B cell (primary cell): ENCODE results near the gene VRK2. TPM values are rescaled to one million over a fixed set of nuclear protein-coding genes. Genes with fewer than 3 reads are reported as not detected.
A peak's percentile ranks its signal among the peaks of the same experiment; 100 is the strongest.

Experiments used
- ATAC-seq: fragments of 200-7000 bp; cut with Tn5 transposase; one replicate; pipeline ENCODE4 v1.10.0; 2021; ENCODE audit warnings: low read depth, mild to moderate bottlenecking, moderate number of reproducible peaks, moderate library complexity
- CTCF ChIA-PET: fragments of 350-600 bp; sonication (Branson Sonifier 250); formaldehyde crosslinking; loops from one replicate; lab custom pipeline; 2021; ENCODE audit warnings: antibody characterized with exemption, inconsistent platforms; lab: Charles Lee
- POLR2A ChIA-PET: fragments of 350-600 bp; sonication (Branson Sonifier 250); formaldehyde crosslinking; loops from one replicate; lab custom pipeline; 2021; ENCODE audit warnings: antibody characterized with exemption; lab: Charles Lee
- DNase-seq: peaks from one replicate; pipeline ENCODE4 v3.0.0; 2013
- H2AFZ ChIP-seq: 2 replicates; pipeline ENCODE4 v1.6.1; 2012; ENCODE audit warnings: mild to moderate bottlenecking, low read depth, low read length; ENCODE audit not compliant: insufficient read depth, poor library complexity, severe bottlenecking
- H3K27ac ChIP-seq, 2 donors: 1 replicate in 1 of 2; 2 replicates in 1 of 2; pipeline ENCODE4 v1.5.1; 2012 to 2013; ENCODE audit warnings: low read length in 2 of 2, mild to moderate bottlenecking in 2 of 2, moderate library complexity in 1 of 2
- H3K27me3 ChIP-seq, 4 experiments: fragments of 200-600 bp in 1 of 4; sonication (generic) in 1 of 4; replicated peaks in 1 of 4; 1 replicate in 2 of 4; 2 replicates in 2 of 4; pipeline versions ENCODE4 v1.6.1 to v1.7.0; 2013 to 2016; ENCODE audit warnings: low read length in 3 of 4, mild to moderate bottlenecking in 2 of 4, mixed read lengths in 1 of 4, moderate library complexity in 1 of 4; ENCODE audit not compliant: insufficient read depth in 4 of 4, control insufficient read depth in 3 of 4; ENCODE audit errors: control extremely low read depth in 1 of 4
- H3K36me3 ChIP-seq, 2 experiments: replicated peaks in 1 of 2; 1 replicate in 1 of 2; 2 replicates in 1 of 2; pipeline versions ENCODE4 v1.6.1 to v1.7.1; 2013; ENCODE audit warnings: low read length in 1 of 2; ENCODE audit not compliant: insufficient read depth in 2 of 2, control insufficient read depth in 1 of 2; ENCODE audit errors: control extremely low read depth in 1 of 2, extremely low read depth in 1 of 2
- H3K4me1 ChIP-seq, 2 donors: fragments of 200-600 bp in 1 of 2; sonication (generic) in 1 of 2; 1 replicate in 1 of 2; 2 replicates in 1 of 2; pipeline versions ENCODE4 v1.5.1 to v1.6.1; 2013 to 2017; ENCODE audit warnings: low read length in 2 of 2; ENCODE audit not compliant: control insufficient read depth in 2 of 2, insufficient read depth in 2 of 2
- H3K4me2 ChIP-seq: replicated peaks from 2 replicates; pipeline ENCODE3; 2012; ENCODE audit warnings: mild to moderate bottlenecking, low read depth, low read length; ENCODE audit not compliant: poor library complexity, severe bottlenecking
- H3K4me3 ChIP-seq, 5 experiments: fragments of 200-600 bp in 1 of 5; sonication (generic) in 1 of 5; 1 replicate in 3 of 5; 2 replicates in 2 of 5; pipeline versions ENCODE4 v1.5.1 to v1.7.0; 2011 to 2016; ENCODE audit warnings: low read length in 4 of 5, mild to moderate bottlenecking in 4 of 5, low read depth in 2 of 5, control low read depth in 1 of 5, moderate library complexity in 1 of 5; ENCODE audit not compliant: insufficient read depth in 1 of 5; ENCODE audit errors: control extremely low read depth in 1 of 5, extremely low read depth in 1 of 5
- H3K79me2 ChIP-seq: fragments of 200-600 bp; sonication (generic); one replicate; pipeline ENCODE4 v1.6.0; 2016; ENCODE audit warnings: low read length; ENCODE audit not compliant: control insufficient read depth, insufficient read depth
- H3K9ac ChIP-seq: fragments of 200-600 bp; sonication (generic); 2 replicates; pipeline ENCODE4 v1.6.1; 2017; ENCODE audit warnings: mild to moderate bottlenecking, low read length, moderate library complexity
- H3K9me3 ChIP-seq, 3 donors: one replicate each; pipeline versions ENCODE4 v1.6.1 to v1.7.1; 2013; ENCODE audit warnings: low read length in 2 of 3; ENCODE audit not compliant: control insufficient read depth in 2 of 3, insufficient read depth in 1 of 3; ENCODE audit errors: control extremely low read depth in 1 of 3
- H4K20me1 ChIP-seq: 2 replicates; pipeline ENCODE4 v1.6.0; 2012; ENCODE audit warnings: mild to moderate bottlenecking, low read length; ENCODE audit not compliant: insufficient read depth, control insufficient read depth, poor library complexity, severe bottlenecking
- H3K27ac Mint-ChIP-seq: one replicate; pipeline ENCODE4 v1.8.0; 2021; ENCODE audit warnings: mixed read lengths
- H3K27me3 Mint-ChIP-seq: one replicate; pipeline ENCODE4 v1.8.0; 2021; ENCODE audit warnings: mixed read lengths
- H3K4me1 Mint-ChIP-seq: one replicate; pipeline ENCODE4 v1.8.0; 2021; ENCODE audit warnings: mixed read lengths
- H3K4me3 Mint-ChIP-seq: one replicate; pipeline ENCODE4 v1.8.0; 2021; ENCODE audit warnings: mixed read lengths
- H3K9me3 Mint-ChIP-seq: one replicate; pipeline ENCODE4 v1.8.0; 2022; ENCODE audit warnings: mixed read lengths; ENCODE audit not compliant: insufficient read depth
- CTCF ChIP-seq: fragments of 200-600 bp; IDR thresholded peaks from one replicate; pipeline ENCODE4 v1.8.0; 2022; ENCODE audit warnings: antibody characterized with exemption, mild to moderate bottlenecking
- EZH2 ChIP-seq: IDR thresholded peaks from 2 replicates; pipeline ENCODE4 v1.6.1; 2012; ENCODE audit warnings: borderline replicate concordance, low read depth, mild to moderate bottlenecking, moderate library complexity, low read length; ENCODE audit not compliant: insufficient read depth, poor library complexity, severe bottlenecking
- WGBS: methylation state at CpG from one replicate; pipeline ENCODE4 v1.1.5; 2013; ENCODE audit warnings: missing lambda C conversion rate; ENCODE audit not compliant: insufficient coverage; 5-methylcytosine and 5-hydroxymethylcytosine counted together
- intact Hi-C: fragments of 100-400 bp; cut with micrococcal nuclease; formaldehyde crosslinking; loops from one replicate; pipeline ENCODE4 v1.10.0; 2022
- polyA plus RNA-seq: library from polyadenylated mRNA; depleted of rRNA; stranded (reverse); fragments of >200 nt; gene quantifications from 2 replicates; pipeline ENCODE4 v1.2.3, GENCODE V29; 2012
- total RNA-seq, 2 donors: library from RNA; stranded (reverse); fragments of 120-200 nt in 1 of 2; gene quantifications; 1 replicate in 1 of 2; 2 replicates in 1 of 2; pipeline versions ENCODE4 v1.2.3 to v1.2.4, GENCODE V29; 2013 to 2022

Gene VRK2
- total and polyA plus RNA-seq, 2 donors (not counting 1 experiment from before 2014, with no cell fraction given): 10.2 to 35.5 TPM

GRCh38 chr2:58064086-58064485 is 17.5 kb downstream of the VRK2 start:
- Mint-ChIP-seq H3K9me3 (peaks cover 4% of the 10 kb centered on the region), H3K27ac (no peak overlapping the region), H3K4me3 (no peak overlapping the region), H3K4me1 (peaks cover 26% of the 10 kb centered on the region), H3K27me3 (no peaks in the 10 kb centered on the region)
- no peak for TF ChIP-seq CTCF
- H3K27ac ChIP-seq: peak overlapping the region in 1 of 2 donors; percentile 3
- peaks cover 0 to 6% of the 10 kb centered on the region in 2 donors for H3K4me1 ChIP-seq
- ATAC-seq (no peak), DNase-seq (no peak)
- H3K4me2 ChIP-seq: no peak overlapping the region
- WGBS: 8% methylated on average over 2 of the region's 2 CpGs
- no peak overlapping the region for H3K9ac ChIP-seq
- no peaks in the 10 kb centered on the region for H3K9me3 ChIP-seq
- H3K79me2 ChIP-seq: peaks cover 12% of the 10 kb centered on the region
- no peaks in the 10 kb centered on the region for H3K27me3 ChIP-seq
- CTCF ChIA-PET: no interaction called here
- POLR2A ChIA-PET: no interaction called here
- no peak overlapping the region for H3K4me3 ChIP-seq
- H4K20me1 ChIP-seq: no peaks in the 10 kb centered on the region
- intact Hi-C loops: no loop called here
- H2AFZ ChIP-seq: no peak overlapping the region
- H3K36me3 ChIP-seq: peaks cover 3 to 7% of the 10 kb centered on the region in 2 experiments

GRCh38 chr2:58065248-58065647 is 18.6 kb downstream of the VRK2 start:
- no CpG with 5 or more reads among the region's 1 CpG for WGBS
- H3K79me2 ChIP-seq: peaks cover 15% of the 10 kb centered on the region
- TF ChIP-seq EZH2 (no peak), CTCF (no peak)
- H3K4me2 ChIP-seq: no peak overlapping the region
- no peak overlapping the region for H3K27ac ChIP-seq
- no peaks in the 10 kb centered on the region for H3K9me3 ChIP-seq
- CTCF ChIA-PET: no interaction called here
- Mint-ChIP-seq H3K9me3 (peaks cover 4% of the 10 kb centered on the region), H3K27ac (no peak overlapping the region), H3K27me3 (no peaks in the 10 kb centered on the region), H3K4me1 (peaks cover 28% of the 10 kb centered on the region), H3K4me3 (no peak overlapping the region)
- no peak overlapping the region for H2AFZ ChIP-seq
- no peaks in the 10 kb centered on the region for H3K27me3 ChIP-seq
- no peaks in the 10 kb centered on the region for H4K20me1 ChIP-seq
- H3K36me3 ChIP-seq: peaks cover 6 to 7% of the 10 kb centered on the region in 2 experiments
- peaks cover 0 to 6% of the 10 kb centered on the region in 2 donors for H3K4me1 ChIP-seq
- H3K9ac ChIP-seq: no peak overlapping the region
- no peak overlapping the region for H3K4me3 ChIP-seq
- ATAC-seq (no peak), DNase-seq (no peak)
- intact Hi-C loops: no loop called here
- POLR2A ChIA-PET: no interaction called here
